Hindlimb muscle (tissue), 1 donor: Measurements from ENCODE around the gene MXD1. TPM values are rescaled to one million over a fixed set of nuclear protein-coding genes. Genes with fewer than 3 reads are reported as not detected.

Experiments
- DNase-seq: peaks from one replicate; pipeline ENCODE4 v3.0.0-alpha.2; 2013
- polyA plus RNA-seq: library from polyadenylated mRNA; unstranded; fragments of 120-200 nt; gene quantifications from one replicate; pipeline ENCODE4 v1.2.1, GENCODE V29; 2013; ENCODE audit not compliant: insufficient read length

MXD1 gene
- polyA plus RNA-seq, 1 donor: 4.8 TPM

- no peak for DNase-seq
Observed at GRCh38 chr2:69954084-69954483, 39.2 kb downstream of the MXD1 start.

- no peak for DNase-seq
Observed at GRCh38 chr2:69955029-69955428, 40.1 kb downstream of the MXD1 start.

GRCh38 chr2:69956475-69956979 lies 41.6 kb downstream of the MXD1 start:
- no peak for DNase-seq

GRCh38 chr2:69957965-69958364 lies 43.1 kb downstream of the MXD1 start:
- no peak for DNase-seq

GRCh38 chr2:69958480-69958879 lies 43.6 kb downstream of the MXD1 start:
- no peak for DNase-seq

GRCh38 chr2:69959425-69959824 lies 44.5 kb downstream of the MXD1 start:
- no peak for DNase-seq

GRCh38 chr2:69960821-69961220 lies 45.9 kb downstream of the MXD1 start:
- DNase-seq: no peak

- no peak for DNase-seq
Observed at GRCh38 chr2:69961496-69961895, 46.6 kb downstream of the MXD1 start, which contains the start of gene ASPRV1. TSS of gene ASPRV1 (minus strand) at chr2:69961631. CDS start at chr2:69961436, 195 bp downstream.

- DNase-seq: no peak
Observed at GRCh38 chr2:69962986-69963730, 48.2 kb downstream of the MXD1 start.

GRCh38 chr2:69964353-69964841 lies 49.5 kb downstream of the MXD1 start:
- no peak for DNase-seq

GRCh38 chr2:69965756-69966445 lies 51.0 kb downstream of the MXD1 start:
- DNase-seq: no peak

- no peak for DNase-seq
Observed at GRCh38 chr2:69966496-69966895, 51.6 kb downstream of the MXD1 start.

GRCh38 chr2:69968609-69969008 lies 53.7 kb downstream of the MXD1 start:
- no peak for DNase-seq

GRCh38 chr2:69969126-69969983 lies 54.4 kb downstream of the MXD1 start:
- DNase-seq: no peak

GRCh38 chr2:69969991-69970390 lies 55.1 kb downstream of the MXD1 start:
- no peak for DNase-seq

- DNase-seq: no peak
Observed at GRCh38 chr2:69972822-69973221, 57.9 kb downstream of the MXD1 start.

GRCh38 chr2:69973335-69973735 lies 58.4 kb downstream of the MXD1 start:
- no peak for DNase-seq

- DNase-seq: no peak
Observed at GRCh38 chr2:69975136-69975852, 60.4 kb downstream of the MXD1 start.

- no peak for DNase-seq
Observed at GRCh38 chr2:69975853-69976462, 61.0 kb downstream of the MXD1 start.

- DNase-seq: no peak
Observed at GRCh38 chr2:69977186-69977585, 62.3 kb downstream of the MXD1 start.

- DNase-seq: no peak
Observed at GRCh38 chr2:69977906-69978482, 63.1 kb downstream of the MXD1 start.
